H1 (cell line): ENCODE results near the gene CANT1. TPM values are rescaled to one million over a fixed set of nuclear protein-coding genes. Genes with fewer than 3 reads are reported as not detected.

ENCODE experiments used
- BRCA1 ChIP-seq: IDR thresholded peaks from 2 replicates; pipeline ENCODE4 v1.6.1; 2012; ENCODE audit warnings: low read depth, low read length, improper control_type of control experiment
- RNF2 ChIP-seq: fragments of 200-900, 300-1000 bp; sonication (generic); IDR thresholded peaks from 2 replicates; pipeline ENCODE4 v1.7.1; 2016; ENCODE audit warnings: borderline replicate concordance, low read depth, mild to moderate bottlenecking, antibody characterized with exemption, low read length; ENCODE audit not compliant: poor library complexity, severe bottlenecking; ENCODE audit errors: missing control alignments
- RXRA ChIP-seq: IDR thresholded peaks from 2 replicates; pipeline ENCODE4 v1.6.1; 2011; ENCODE audit warnings: low read depth, mild to moderate bottlenecking, low read length, moderate library complexity; ENCODE audit not compliant: insufficient read depth
- SP2 ChIP-seq: IDR thresholded peaks from 2 replicates; pipeline ENCODE4 v1.6.1; 2012; ENCODE audit warnings: mild to moderate bottlenecking, low read length, inconsistent platforms
- polyA plus RNA-seq, 7 experiments: library from polyadenylated mRNA; depleted of rRNA in 3 of 7; stranded (reverse) in 5 of 7; unstranded in 2 of 7; fragments of >200 nt in 5 of 7; fragments of 200-250 nt in 2 of 7; gene quantifications; 1 replicate in 5 of 7; 2 replicates in 1 of 7; 4 replicates in 1 of 7; pipeline versions ENCODE4 v1.2.1 to v1.2.3, GENCODE V29; 2011 to 2013; ENCODE audit warnings: missing spikeins in 2 of 7, mixed read lengths in 2 of 7
- total RNA-seq: library from RNA; stranded (reverse); fragmentation: NEBNext Ultra II Directional; extraction: Animal tissue kit (Norgen Biotek cat#: 25700); gene quantifications from 2 replicates; pipeline ENCODE4 v1.2.1, GENCODE V29; 2021

CANT1 gene
- total and polyA plus RNA-seq, 2 of the 8 experiments (the other 6 are each of a cell fraction or from before 2014, with no cell fraction given), result 23.0 to 32.6 TPM

- no peak for TF ChIP-seq RNF2
- TF ChIP-seq RXRA, result no peak
- no peak for TF ChIP-seq BRCA1
- no peak for TF ChIP-seq SP2
Observed at GRCh38 chr17:79006046-79006445, 3.5 kb downstream of the CANT1 start (continued).
